ENCODE data around the gene ZBED6.

Gene ZBED6

GRCh38 chr1:203763505-203763904 lies 31.9 kb upstream of the ZBED6 start:
- Histone ChIP-seq H3K79me2 (ENCODE audit: insufficient read depth, low read depth) (no peaks in the 10 kb centered on the region), H4K20me1 (ENCODE audit: insufficient read depth) (no peaks in the 10 kb centered on the region), H3K4me2 (no peak overlapping the region), H3K36me3 (ENCODE audit: insufficient read depth) (no peaks in the 10 kb centered on the region), H3K9ac (no peak overlapping the region), H3K4me1 (ENCODE audit: low read depth, poor library complexity, severe bottlenecking) (peaks cover 21% of the 10 kb centered on the region), H3K27me3 (ENCODE audit: insufficient read depth, low read depth) (no peaks in the 10 kb centered on the region), H3K4me3 (IDR thresholded peaks at IDR 0.05; ENCODE audit: insufficient read depth, low read depth, low read length) (no peak overlapping the region), H3K27ac (no peak overlapping the region), H2AFZ (ENCODE audit: low read depth) (no peak overlapping the region)
- TF ChIP-seq CTCF (conservative IDR thresholded peaks at IDR 0.05; ENCODE audit: low read depth, low read length) = no peak

GRCh38 chr1:203764105-203765028 lies 31.1 kb upstream of the ZBED6 start:
- Histone ChIP-seq H4K20me1 (ENCODE audit: insufficient read depth) (no peaks in the 10 kb centered on the region), H3K4me3 (IDR thresholded peaks at IDR 0.05; ENCODE audit: insufficient read depth, low read depth, low read length) (peak overlapping the region; percentile 87), H2AFZ (ENCODE audit: low read depth) (peak overlapping the region; percentile 90), H3K4me1 (ENCODE audit: low read depth, poor library complexity, severe bottlenecking) (peaks cover 21% of the 10 kb centered on the region), H3K4me2 (peak overlapping the region; percentile 72), H3K36me3 (ENCODE audit: insufficient read depth) (no peaks in the 10 kb centered on the region), H3K9ac (peak overlapping the region; percentile 62; the same call in 1 of the 2 replicates), H3K79me2 (ENCODE audit: insufficient read depth, low read depth) (no peaks in the 10 kb centered on the region), H3K27ac (peak overlapping the region; percentile 82), H3K27me3 (ENCODE audit: insufficient read depth, low read depth) (no peaks in the 10 kb centered on the region)
- TF ChIP-seq CTCF (conservative IDR thresholded peaks at IDR 0.05; ENCODE audit: low read depth, low read length) = no peak

GRCh38 chr1:203765029-203765837 lies 30.2 kb upstream of the ZBED6 start, which contains the start of gene LAX1:
Gene LAX1, plus strand, starts transcription at chr1:203765183. Its CDS starts 383 bp downstream, at chr1:203765566.
- no peaks in the 10 kb centered on the region for H3K79me2 ChIP-seq (ENCODE audit: insufficient read depth, low read depth)
- peak within 1 kb of the TSS; percentile 87 for H3K4me3 ChIP-seq (IDR thresholded peaks at IDR 0.05; ENCODE audit: insufficient read depth, low read depth, low read length)
- H2AFZ ChIP-seq (ENCODE audit: low read depth) = peak within 1 kb of the TSS; percentile 90
- peak within 1 kb of the TSS; percentile 82 for H3K27ac ChIP-seq
- no peaks in the 10 kb centered on the region for H3K27me3 ChIP-seq (ENCODE audit: insufficient read depth, low read depth)
- peak within 1 kb of the TSS; percentile 62; the same call in 1 of the 2 replicates for H3K9ac ChIP-seq
- no peaks in the 10 kb centered on the region for H3K36me3 ChIP-seq (ENCODE audit: insufficient read depth)
- H3K4me2 ChIP-seq = peak within 1 kb of the TSS; percentile 72
- H4K20me1 ChIP-seq (ENCODE audit: insufficient read depth) = no peaks in the 10 kb centered on the region
- peaks cover 21% of the 10 kb centered on the region for H3K4me1 ChIP-seq (ENCODE audit: low read depth, poor library complexity, severe bottlenecking)
- TF ChIP-seq CTCF (conservative IDR thresholded peaks at IDR 0.05; ENCODE audit: low read depth, low read length) = no peak

GRCh38 chr1:203768256-203768655 lies 27.2 kb upstream of the ZBED6 start:
- no peak overlapping the region for H3K27ac ChIP-seq
- no peaks in the 10 kb centered on the region for H4K20me1 ChIP-seq (ENCODE audit: insufficient read depth)
- no peaks in the 10 kb centered on the region for H3K36me3 ChIP-seq (ENCODE audit: insufficient read depth)
- H3K79me2 ChIP-seq (ENCODE audit: insufficient read depth, low read depth) = no peaks in the 10 kb centered on the region
- no peaks in the 10 kb centered on the region for H3K27me3 ChIP-seq (ENCODE audit: insufficient read depth, low read depth)
- TF ChIP-seq CTCF (conservative IDR thresholded peaks at IDR 0.05; ENCODE audit: low read depth, low read length) = no peak
- no peak overlapping the region for H3K9ac ChIP-seq
- no peak overlapping the region for H3K4me3 ChIP-seq (IDR thresholded peaks at IDR 0.05; ENCODE audit: insufficient read depth, low read depth, low read length)
- H3K4me1 ChIP-seq (ENCODE audit: low read depth, poor library complexity, severe bottlenecking) = peaks cover 21% of the 10 kb centered on the region
- H3K4me2 ChIP-seq = no peak overlapping the region
- H2AFZ ChIP-seq (ENCODE audit: low read depth) = no peak overlapping the region
